HG02840 (cell line): ENCODE data around the gene ADPRS.

Experiments
- ATAC-seq: cut with Tn5 transposase; IDR thresholded peaks from one replicate; pipeline ENCODE4 v1.9.1; 2021; ENCODE audit warnings: mild to moderate bottlenecking, moderate library complexity, moderate number of reproducible peaks; ENCODE audit not compliant: unreplicated experiment, low FRiP score

The ADPRS gene

GRCh38 chr1:36088577-36089392 lies at the start of gene ADPRS:
ADPRS (plus strand) TSS chr1:36088892; CDS start chr1:36088905, 13 bp downstream.
- peak; percentile 77 for ATAC-seq

- ATAC-seq = no peak
Measured at GRCh38 chr1:36040238-36040637, 48.5 kb upstream of the ADPRS start.

- no peak for ATAC-seq
Measured at GRCh38 chr1:36051821-36052220, 36.9 kb upstream of the ADPRS start.

- ATAC-seq = no peak
Measured at GRCh38 chr1:36053978-36054377, 34.7 kb upstream of the ADPRS start.

GRCh38 chr1:36055706-36056105 lies 33.0 kb upstream of the ADPRS start:
- ATAC-seq = no peak

GRCh38 chr1:36062315-36062714 lies 26.4 kb upstream of the ADPRS start:
- ATAC-seq = no peak

- ATAC-seq = no peak
Measured at GRCh38 chr1:36067871-36068270, 20.8 kb upstream of the ADPRS start.

- ATAC-seq = no peak
Measured at GRCh38 chr1:36068866-36069265, 19.8 kb upstream of the ADPRS start.

- no peak for ATAC-seq
Measured at GRCh38 chr1:36070349-36070748, 18.3 kb upstream of the ADPRS start.

- no peak for ATAC-seq
Measured at GRCh38 chr1:36076979-36077573, 11.6 kb upstream of the ADPRS start.

GRCh38 chr1:36080236-36080635 lies 8.5 kb upstream of the ADPRS start:
- no peak for ATAC-seq

- no peak for ATAC-seq
Measured at GRCh38 chr1:36080801-36081200, 7.9 kb upstream of the ADPRS start.

GRCh38 chr1:36081926-36082485 lies 6.7 kb upstream of the ADPRS start:
- ATAC-seq = no peak

- ATAC-seq = no peak
Measured at GRCh38 chr1:36083219-36083618, 5.5 kb upstream of the ADPRS start.

GRCh38 chr1:36083635-36084496 lies 4.8 kb upstream of the ADPRS start, which contains the start of gene TEKT2:
TEKT2 (plus strand) TSS chr1:36084094; CDS start chr1:36084922, 828 bp downstream.
- no peak for ATAC-seq

- no peak for ATAC-seq
Measured at GRCh38 chr1:36084497-36085115, 4.1 kb upstream of the ADPRS start.

GRCh38 chr1:36085126-36085525 lies 3.6 kb upstream of the ADPRS start:
- ATAC-seq = no peak

GRCh38 chr1:36085686-36086526 lies 2.8 kb upstream of the ADPRS start:
- ATAC-seq = no peak

- no peak for ATAC-seq
Measured at GRCh38 chr1:36086529-36087232, 2.0 kb upstream of the ADPRS start.
